GM19351 (cell line): Measurements from ENCODE around the gene OXT.
"Not testable (repeated sequence)": the region's sequence is repeated elsewhere in the genome, so short reads cannot be mapped to it uniquely, and the experiment has no call there.

ENCODE experiments used
- ATAC-seq: cut with Tn5 transposase; IDR thresholded peaks from one replicate; pipeline ENCODE4 v1.9.1; 2021; ENCODE audit warnings: mild to moderate bottlenecking, moderate library complexity; ENCODE audit not compliant: unreplicated experiment

Gene OXT

GRCh38 chr20:3047486-3048419 lies 23.7 kb upstream of the OXT start:
- no peak for ATAC-seq

- no peak for ATAC-seq
These were observed 19.9 kb upstream of the OXT start for GRCh38 chr20:3051385-3052019.

GRCh38 chr20:3059489-3059888 lies 11.9 kb upstream of the OXT start:
- no peak for ATAC-seq

GRCh38 chr20:3064119-3064518 lies 7.3 kb upstream of the OXT start:
- not testable (repeated sequence) for ATAC-seq

- no peak for ATAC-seq
These were observed 4.0 kb upstream of the OXT start for GRCh38 chr20:3067139-3068014.

GRCh38 chr20:3068075-3068474 lies 3.3 kb upstream of the OXT start:
- ATAC-seq = no peak

- ATAC-seq = no peak
These were observed 2.2 kb upstream of the OXT start for GRCh38 chr20:3068986-3069900.

- no peak for ATAC-seq
These were observed 695 bp upstream of the OXT start for GRCh38 chr20:3070725-3071124.

- no peak for ATAC-seq
These were observed 182 bp upstream of the OXT start for GRCh38 chr20:3071266-3071609.

GRCh38 chr20:3072530-3073250 lies 1.3 kb downstream of the OXT start:
- no peak for ATAC-seq

- ATAC-seq = not testable (repeated sequence)
These were observed 1.8 kb downstream of the OXT start for GRCh38 chr20:3073251-3073643.

GRCh38 chr20:3074812-3075211 lies 3.4 kb downstream of the OXT start:
- ATAC-seq = no peak

GRCh38 chr20:3075315-3075714 lies 3.9 kb downstream of the OXT start:
- not testable (repeated sequence) for ATAC-seq

GRCh38 chr20:3077618-3078134 lies 6.3 kb downstream of the OXT start:
- ATAC-seq = no peak

- ATAC-seq = no peak
These were observed 9.5 kb downstream of the OXT start for GRCh38 chr20:3080939-3081388.

GRCh38 chr20:3081641-3082040 lies 10.2 kb downstream of the OXT start:
- ATAC-seq = no peak

GRCh38 chr20:3082306-3082951 lies 11.0 kb downstream of the OXT start:
- no peak for ATAC-seq

GRCh38 chr20:3082955-3083952 lies 11.8 kb downstream of the OXT start:
- ATAC-seq = no peak
